HG03095 (cell line): ENCODE results near the gene PDP2.

Source experiments
- ATAC-seq: cut with Tn5 transposase; IDR thresholded peaks from one replicate; pipeline ENCODE4 v1.9.1; 2021; ENCODE audit warnings: moderate library complexity; ENCODE audit not compliant: unreplicated experiment

The PDP2 gene

DNA sequence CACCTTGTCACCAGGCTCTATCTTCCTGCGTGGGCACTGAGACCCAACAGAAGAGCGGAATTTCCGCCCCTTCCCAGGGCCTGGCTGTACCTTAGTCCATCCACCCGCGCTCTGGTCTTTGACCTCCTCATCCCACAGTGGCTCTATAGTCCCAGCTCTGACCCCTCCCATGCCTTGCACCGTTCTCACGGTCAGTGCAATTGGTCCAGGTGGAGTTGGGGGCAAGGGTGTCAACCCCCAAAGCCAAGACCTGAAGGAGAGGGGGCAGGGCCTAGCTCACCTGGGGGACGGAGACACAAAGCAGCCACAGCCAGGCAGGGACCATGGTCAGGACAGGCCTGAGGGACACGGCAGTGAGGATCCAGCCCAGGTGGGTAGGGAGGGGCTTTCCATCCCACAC lies 37.4 kb downstream of the PDP2 start:
- ATAC-seq: no peak

DNA sequence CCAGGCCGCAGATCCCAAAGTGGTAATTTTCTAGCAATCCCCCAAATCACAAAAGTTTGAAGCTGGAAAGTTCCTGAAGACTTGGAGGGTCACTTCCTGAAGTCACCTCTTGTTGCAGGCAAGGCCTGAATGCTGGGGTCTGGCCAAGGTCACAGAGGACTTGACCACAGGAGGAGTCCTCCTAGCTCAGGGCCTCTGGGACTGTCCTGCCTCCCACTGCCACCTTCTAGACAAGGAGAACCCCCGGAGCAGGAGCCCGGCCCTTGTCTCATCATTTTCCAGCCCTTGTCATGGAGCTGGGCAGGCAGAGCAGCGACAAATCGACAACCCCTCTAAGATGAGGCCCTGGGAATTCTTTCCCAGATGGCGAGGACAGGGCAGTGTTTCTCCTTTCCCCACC lies 38.0 kb downstream of the PDP2 start:
- no peak for ATAC-seq

DNA sequence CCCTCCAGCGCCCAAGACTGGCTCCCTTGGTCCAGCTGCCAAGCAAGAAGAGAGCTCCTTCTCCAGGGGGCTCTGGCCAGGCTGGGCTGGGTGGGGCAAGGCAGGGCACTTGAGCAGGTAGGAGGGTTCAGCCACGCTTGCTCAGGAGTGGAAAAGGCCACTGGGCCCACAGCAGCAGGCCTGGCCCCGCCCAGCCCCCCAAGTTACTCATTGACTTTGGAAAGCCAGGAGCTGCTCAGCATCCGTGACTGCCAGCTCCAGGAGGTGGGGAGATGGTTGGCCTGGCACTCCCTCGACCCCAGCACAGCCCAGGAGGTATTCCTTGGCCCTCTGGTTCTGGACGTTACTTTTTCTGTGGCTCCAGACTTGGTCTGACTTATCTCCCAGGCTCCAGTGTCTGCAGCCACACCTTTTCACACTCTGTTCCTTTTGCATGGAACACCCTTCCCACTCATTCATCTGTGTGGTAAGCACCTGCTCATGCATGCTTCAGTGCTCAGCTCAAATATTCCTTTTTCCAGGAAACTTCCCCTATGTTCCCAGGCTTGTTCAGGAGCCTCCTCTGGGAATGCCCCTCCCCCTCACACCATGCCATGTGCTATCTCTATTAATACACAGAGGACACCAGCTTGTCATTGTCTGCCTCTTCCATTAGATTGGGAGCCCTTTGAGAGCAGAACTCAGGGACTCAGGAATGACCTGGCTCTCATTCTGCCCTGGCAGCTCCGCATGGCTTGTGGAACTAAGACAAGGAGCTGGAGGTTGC lies 38.7 kb downstream of the PDP2 start, which contains the start of gene CDH16:
Gene CDH16 (minus strand): TSS at position 83 of the 766 bp plus-strand sequence. CDS start 820 bp downstream, outside the sequence.
- ATAC-seq: no peak

DNA sequence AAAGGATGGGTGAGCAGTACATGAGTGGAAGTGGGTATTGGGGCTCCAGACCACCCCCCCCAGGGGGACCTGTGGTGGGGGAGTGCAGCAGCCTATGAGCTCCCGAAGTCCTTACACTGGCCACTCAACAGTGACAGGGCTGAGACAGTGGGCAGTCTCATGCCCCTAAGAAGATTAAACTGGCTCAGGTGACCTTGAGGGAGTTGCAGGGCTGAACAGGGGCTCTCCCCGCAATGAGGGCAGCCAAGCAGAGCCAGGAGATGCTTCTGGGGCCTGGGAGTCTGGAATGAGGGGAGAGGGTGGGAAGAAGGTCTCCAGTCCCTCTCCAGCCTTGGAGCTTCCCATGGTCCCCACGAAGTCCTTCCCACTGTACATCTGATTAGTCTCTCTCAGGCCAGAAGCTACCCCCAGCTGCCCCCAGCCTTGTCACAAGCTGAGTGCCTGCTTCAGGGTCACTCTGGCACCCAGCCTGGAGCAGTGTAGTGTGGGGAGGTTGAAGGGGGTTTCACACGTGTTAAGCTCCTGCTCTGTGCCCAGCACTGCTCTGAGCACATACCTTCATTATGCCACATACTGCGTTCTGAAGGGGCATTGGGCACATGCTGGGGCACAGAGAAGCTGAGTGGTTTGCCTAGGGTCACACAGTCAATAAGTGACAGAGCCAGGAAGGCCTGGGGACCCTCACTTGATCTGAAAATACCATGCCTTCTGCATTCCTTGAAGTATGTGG lies 39.4 kb downstream of the PDP2 start:
- no peak for ATAC-seq

DNA sequence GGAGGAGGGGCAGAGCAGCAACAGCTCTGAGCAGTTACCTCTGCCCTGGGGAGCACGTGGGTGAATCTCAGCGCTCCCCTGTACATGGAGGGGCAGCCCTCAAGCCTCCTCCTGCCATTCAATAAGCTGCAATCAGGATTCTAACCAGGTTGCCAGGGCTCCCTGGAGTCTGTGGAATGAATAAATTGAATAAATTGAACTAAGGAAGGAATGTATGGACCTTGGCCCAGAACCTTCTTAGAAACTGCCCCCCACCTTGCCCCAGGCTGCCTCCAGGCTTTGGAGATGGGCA lies 39.9 kb downstream of the PDP2 start:
- ATAC-seq: no peak

DNA sequence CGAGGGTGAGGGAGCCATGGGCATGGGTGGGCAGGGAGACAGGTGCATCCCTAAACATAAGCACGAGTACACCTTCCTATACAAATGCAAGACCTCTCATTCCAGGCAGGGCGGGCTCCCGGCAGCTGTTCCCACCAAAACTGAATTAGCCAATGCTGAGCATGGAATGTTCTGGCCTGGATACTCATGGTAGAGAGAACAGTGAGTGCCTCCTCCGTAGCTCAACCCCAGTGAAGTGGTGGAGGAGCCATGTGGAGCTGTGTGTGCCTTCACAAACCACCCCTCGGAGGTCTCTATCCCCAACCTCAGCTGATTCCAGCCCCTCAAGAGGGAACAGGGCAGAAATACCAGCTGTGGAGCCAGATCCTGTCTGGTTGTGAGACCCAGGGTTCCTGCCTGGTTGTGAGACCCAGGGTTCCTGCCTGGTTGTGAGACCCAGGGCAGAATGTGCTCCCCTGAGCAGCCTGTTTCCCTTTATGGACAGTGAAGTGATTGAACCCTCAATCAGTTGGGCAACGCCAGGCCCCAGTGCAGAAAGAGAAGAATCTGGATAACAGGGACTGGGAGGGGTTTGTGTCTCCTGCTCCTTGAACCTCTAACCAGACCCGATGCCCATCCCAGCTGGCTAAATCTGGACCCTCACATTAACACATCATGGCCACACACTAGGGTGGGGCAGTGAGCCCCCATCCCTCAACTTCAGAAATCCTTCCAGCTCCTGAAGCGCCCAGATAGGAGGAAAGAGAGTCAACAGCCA lies 40.8 kb downstream of the PDP2 start:
- no peak for ATAC-seq

DNA sequence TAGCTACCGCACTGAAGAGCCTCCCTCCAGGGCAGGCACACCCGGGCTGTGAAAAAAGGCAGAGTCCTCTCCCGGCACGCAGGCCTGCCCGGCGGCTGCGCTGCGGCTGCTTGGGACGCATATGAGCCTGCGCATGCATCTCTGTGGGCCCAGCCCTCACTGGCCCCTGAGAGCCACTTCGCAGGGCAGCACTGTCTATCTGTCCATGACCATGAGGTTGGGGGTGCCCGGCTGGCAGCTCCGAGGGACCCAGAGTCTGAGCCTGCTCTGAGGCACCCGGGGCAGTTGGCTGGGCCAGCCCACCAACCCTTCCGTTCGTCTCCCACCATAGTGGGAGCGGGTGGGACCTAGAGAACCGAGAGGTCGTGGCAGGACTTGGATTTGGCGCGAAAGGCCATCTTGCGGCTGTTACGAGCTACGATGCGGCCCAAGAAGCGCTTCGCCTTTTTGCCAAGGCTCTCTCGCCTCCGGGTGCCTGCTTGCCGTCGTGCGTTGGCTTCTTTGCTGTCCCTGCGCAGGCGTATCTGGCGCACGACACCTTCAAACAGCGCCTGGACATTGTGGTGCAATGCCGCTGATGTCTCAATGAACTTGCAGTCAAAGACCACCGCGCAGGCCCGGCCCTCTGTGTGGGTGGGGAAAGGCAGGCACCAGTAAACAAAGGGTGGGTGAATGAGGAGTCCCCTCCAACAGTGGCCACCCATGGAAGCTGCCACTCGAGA lies 41.6 kb downstream of the PDP2 start:
- no peak for ATAC-seq

DNA sequence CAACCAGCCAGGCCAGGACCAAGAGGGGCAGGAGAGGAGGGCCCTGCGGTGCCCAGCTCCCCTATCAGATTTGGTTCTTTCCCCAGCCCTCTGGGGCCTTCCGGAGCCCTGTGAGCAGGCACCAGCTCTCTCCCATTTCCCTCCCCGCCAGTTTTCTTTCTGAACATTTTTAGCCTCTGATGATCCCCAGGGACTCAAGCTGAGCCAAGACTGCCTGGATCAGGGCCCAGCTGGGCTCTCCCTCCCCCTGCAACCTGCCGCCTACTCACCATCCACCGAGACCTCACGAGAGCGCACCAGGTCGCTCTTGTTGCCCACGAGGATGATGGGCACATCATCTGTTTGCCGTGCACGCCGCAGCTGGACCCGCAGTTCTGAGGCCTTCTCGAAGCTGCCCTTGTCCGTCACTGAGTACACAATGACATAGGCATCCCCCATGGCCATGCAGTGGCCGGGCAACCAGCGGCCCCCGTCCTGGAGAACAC lies 43.0 kb downstream of the PDP2 start:
- ATAC-seq: no peak

DNA sequence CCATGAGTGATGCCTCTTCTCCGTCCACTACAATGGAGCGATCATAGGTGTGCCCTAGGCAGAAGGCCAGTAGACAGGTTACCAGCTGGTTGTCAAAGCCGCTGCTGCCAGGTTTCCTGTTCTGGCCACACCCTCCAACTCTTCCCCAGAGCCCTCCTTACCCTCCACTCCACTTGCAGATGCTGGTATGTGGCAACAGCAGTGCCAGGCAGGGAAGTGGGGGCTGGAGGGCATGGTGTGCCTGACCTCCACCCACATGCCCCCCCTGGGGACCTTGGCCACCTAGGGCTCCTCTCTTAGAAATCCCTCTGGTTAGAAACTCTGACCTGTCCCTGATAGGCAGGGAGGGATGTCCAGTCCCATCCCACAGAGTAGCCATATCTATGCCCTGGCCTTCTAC lies 43.6 kb downstream of the PDP2 start:
- ATAC-seq: no peak

DNA sequence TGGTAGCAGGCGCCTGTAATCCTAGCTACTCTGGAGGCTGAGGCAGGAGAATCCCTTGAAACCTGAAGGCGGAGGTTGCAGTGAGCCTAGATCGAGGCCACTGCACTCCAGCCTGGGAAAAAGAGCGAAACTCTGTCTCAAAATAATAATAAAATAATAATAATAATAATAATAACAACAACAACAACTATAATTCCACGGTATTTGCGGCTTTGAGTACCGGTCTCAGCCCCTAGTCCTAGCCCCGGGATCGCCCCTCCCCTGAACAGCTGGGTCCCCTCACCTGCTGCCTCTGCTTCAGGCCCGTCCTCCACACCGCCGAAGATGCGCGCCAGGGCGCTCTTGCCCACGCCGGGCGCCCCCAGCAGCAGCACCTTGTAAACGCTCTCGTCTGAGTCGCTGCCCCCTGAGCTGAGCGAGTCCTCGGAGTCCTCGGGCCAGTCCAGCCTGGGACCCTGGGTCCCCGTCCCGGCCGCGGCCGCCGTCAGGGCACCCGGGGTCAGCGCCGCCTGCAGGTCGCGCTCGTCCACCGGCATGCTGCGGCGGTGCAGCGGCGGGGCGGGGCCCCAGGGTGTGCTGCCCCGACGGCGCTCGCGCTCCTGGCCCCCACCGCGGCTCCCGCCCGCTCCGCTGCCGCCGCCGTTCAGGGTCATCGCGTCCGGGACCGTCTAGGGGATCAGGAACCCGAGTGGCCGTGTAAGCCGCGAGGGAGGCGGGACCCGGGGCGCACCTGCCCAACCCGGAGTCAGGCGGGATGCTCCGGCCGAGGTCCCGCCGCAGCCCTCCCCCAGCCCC lies 44.4 kb downstream of the PDP2 start:
- no peak for ATAC-seq

DNA sequence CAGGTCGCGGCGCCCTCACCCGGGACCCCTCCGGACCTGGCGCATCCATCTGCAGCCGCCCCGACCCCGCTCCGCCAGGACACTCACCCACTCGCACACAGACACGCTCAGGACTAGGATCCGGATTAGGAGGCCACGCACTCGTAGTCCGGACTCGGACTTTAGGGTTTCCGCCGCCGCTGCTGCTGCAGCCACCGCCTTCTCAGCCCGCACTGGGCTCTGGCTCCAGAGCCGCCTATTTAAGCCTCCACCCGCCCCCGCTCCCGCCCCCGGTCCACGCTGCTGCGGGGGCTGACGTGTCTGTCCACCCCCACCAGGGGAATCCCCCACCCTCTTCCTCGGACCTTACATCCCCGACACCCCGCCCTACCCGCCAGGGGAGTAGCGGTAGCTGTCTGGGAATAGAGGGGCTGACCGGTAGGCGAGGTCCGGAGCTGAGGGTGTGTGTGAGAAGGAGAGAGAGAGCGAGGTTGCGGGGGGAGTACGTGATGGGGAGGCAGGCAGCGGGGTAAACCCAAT lies 45.1 kb downstream of the PDP2 start, which contains the start of gene RRAD:
Gene RRAD (minus strand): TSS at position 214 of the 519 bp plus-strand sequence. CDS start 356 bp downstream, outside the sequence.
- no peak for ATAC-seq

DNA sequence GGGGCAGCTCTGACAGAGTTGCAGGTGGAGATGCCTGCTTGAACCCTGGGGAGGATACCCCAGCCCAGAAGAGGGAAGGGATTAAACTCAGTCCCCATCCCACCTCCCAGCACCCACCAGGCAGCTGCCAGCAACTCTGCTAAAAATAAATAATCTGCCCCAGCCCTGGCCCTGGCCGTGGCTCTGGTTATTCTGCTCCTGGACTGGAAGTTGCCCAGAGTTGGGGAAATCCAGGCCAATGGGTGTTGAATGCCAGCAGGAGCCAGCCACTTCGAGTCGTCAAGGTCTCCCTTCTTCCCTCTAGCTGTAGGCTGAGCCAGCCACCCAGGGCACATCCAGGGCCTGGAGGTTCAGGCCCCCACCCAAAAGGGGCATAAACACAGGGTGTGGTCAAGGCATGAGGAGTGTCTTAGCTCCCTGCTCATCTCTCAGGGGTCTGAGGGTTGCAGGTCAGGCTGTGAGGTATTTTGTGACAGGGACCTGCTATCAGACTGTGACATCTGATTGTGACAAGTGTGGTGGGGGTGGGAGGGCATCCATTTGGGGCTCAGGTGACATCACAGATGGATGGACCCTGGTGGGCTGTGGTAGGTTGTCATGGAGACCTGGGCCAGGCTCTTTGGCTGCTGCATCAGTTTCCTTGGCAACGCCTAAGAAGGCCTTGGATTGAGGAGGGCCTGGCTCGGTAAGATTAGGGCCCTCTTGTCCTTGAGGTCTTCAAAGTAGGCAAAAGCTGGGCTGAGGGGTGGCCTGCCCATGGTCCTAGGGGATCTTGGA lies 46.0 kb downstream of the PDP2 start:
- ATAC-seq: no peak

DNA sequence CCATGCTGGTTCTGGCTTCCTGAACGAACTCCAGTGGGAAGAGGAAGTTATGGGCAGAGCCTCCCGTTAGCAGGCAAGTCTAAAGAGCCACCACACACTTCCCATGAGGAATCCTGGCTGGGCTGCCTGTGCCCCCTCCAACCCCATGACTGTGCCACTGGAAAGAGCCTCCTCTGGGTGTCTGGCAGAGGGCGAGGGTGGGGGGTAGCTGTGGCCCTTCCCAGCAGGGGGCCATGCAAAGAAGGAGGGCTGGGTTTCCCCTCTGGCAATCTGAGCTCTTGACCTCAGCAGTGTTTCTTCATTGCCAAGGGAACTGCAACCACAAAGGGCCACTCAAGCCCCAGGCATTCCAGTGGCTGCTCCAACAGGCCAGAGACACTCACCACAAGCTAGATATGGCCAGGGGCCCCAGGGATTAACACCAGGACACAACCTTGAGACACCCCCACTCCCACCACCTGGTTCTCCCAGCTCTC lies 46.7 kb downstream of the PDP2 start:
- ATAC-seq: no peak

DNA sequence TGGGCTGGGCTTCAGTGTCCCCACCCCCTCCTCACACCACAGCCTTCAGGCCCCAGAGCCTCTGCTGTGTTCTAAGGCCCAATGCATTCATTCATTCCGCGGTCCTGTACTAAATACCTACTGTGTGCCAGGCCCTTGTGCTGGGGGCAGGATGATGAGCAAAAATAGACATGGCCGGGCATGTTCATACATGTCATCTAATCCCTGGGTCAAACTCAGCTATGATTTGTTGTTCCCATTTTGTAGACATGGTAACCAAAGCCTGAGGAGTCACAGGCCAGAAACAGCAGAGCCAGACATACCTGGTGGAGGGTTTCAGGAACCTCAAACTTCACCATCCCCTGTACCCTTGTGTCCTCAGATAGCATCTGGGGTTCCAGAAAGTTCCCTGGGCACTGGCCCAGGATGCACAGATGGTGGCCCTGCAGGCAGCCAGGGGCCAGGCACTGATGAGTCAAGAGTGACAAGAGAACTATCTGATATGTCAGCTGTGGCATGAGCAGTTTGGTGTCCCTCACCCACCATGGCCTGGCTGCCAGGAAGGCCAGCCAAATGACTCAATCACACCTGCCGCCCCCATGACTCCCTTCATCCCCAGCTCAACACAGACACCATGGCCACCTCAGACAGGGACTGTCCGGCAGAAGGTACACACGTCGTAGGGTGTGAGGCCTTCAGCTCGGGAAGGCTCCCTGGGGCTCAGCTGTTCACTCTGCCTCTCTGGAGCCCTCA lies 47.8 kb downstream of the PDP2 start:
- no peak for ATAC-seq

DNA sequence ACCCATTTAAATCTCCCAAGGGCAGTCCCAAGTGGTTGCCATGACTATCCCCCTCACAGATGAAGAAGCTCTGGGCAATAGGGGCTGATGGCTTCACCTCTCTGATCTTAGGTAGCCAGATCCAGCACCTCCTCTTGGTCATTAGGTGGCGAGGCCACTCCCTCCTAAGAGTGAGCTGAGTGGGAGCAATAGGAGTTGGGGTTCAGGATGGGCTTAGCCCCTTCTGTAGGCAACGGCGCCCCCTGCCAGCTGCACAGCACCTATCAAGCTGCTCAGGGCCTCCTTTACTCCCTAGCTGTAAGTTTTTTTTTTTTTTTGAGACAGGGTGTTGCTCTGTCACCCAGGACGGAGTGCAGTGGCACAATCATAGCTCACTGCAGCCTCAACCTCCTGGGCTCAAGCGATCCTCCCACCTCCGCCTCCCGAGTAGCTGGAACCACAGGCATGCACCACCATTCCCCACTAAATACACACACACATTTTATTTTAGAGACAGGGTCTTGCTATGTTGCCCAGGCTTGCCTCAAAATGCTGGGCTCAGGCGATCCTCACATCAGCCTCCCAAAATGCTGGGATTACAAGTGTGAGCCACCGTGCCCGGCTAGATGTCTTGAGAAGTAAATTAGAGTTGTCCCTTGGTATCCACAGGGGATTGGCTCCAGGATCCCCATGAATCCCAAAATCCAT lies 48.5 kb downstream of the PDP2 start:
- no peak for ATAC-seq

DNA sequence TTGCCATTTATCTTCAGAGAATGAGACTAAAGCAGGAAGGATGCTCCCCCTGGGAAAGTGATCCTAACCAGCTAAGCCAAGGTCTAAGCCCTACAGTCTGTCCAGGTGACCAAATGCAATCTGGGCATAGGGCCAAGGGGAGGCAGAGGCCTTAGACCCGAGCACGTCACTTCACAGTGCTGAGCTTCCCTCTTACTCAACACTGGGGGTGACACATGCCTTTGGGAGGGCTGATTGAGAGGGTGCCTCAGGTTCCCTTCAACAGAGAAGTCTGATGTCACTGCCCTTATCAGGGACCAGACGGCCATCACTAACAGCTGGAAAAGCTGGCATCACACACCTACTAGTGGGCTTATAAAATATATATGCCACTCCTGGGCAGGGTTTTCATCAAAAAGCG lies 49.9 kb downstream of the PDP2 start:
- ATAC-seq: no peak

DNA sequence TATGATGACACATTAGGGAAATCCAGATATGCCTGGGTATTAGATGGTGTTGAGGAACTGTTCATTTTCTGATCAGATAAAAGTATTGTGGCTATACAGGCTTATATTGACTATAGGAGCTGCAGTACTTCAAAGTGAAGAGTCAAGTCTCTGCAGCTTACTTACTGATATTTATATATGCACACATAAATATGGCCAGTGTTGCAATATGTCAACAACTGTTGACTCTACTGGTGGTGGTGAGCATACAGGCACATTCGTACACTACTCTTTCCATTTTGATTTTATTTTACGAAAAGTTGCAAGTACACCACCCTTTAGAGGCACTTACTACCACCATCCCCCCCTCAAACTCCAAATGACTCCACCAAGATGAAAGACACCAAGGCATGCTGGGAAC lies 51.4 kb downstream of the PDP2 start:
- ATAC-seq: no peak

DNA sequence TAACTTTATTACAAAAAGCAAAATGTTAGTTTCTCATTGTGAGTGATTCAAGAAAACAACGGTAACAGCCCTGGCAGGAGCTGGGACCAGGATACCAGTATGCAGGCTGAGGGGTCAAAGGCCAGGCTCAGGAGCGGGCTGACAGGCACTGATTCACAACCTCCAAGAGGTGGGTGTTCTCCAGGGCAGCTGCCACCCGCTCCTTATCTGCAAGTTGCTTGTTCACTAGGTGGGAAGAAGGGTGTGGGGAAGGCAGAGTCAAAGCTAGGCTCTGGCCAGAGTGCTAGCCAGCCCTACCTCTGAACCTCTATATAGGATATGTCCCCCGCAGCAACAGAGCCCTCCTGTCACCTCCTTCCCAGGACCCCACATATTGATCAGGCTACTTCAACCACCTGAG lies 51.8 kb downstream of the PDP2 start:
- ATAC-seq: no peak
